ENCODE data around the gene RNF114.
"Not testable (repeated sequence)": the region's sequence is repeated elsewhere in the genome, so short reads cannot be mapped to it uniquely, and the experiment has no call there.

Gene RNF114

DNA sequence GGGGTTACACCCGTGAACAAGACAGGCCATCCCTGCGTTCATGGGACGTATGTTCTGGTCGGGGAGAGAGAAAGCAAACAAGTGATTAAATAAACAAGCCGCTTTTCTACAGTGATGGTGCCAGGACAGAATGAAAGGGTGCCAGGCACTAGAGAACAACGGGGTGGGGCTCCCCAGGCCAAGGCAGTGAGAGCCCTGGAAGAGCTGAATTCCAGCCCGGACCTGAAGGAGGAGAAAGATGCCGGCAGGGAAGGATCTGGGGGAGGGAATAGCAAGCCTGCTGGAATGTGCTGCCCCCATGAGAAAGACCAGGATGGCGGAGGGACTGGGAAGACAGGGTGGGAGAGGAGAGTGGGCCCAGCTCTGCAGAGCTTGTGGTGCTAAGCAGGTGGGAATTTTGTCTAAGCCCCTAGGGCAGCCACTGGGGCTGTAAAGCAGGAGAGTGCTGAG is 54.1 kb downstream of the RNF114 start:
- Histone ChIP-seq H3K4me3 (ENCODE audit: low read length) (no peak overlapping the region), H3K27me3 (ENCODE audit: control insufficient read depth, insufficient read depth, low read length) (no peaks in the 10 kb centered on the region), H3K4me1 (ENCODE audit: control insufficient read depth, insufficient read depth, low read length) (peaks cover 11% of the 10 kb centered on the region), H3K9ac (ENCODE audit: low read length) (no peak overlapping the region), H3K36me3 (ENCODE audit: control insufficient read depth, insufficient read depth, low read length) (no peaks in the 10 kb centered on the region), H3K27ac (ENCODE audit: low read depth, low read length) (peak overlapping the region; percentile 76)

DNA sequence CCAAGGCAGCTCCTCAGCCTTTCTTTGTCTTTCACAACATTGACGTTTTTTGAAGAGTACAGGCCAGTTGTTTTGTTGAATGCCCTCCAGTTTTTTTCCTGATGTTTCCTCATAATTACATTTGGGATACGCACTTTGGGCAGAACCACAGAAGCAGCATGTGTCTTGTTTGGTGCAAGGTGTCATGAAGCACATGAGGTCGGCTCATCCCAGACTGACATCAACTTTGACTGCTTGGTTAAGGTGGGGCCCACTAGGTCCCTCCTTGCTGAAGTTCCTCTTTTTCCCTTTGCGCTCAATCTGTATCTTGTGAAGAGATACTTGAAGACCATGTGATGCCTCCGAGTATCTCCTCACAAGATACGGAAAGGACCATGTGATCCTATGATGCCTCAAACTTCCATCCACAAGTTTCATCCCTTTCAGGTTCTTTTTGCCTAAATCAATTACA is 57.1 kb downstream of the RNF114 start:
- H3K27ac ChIP-seq (ENCODE audit: low read depth, low read length) = no peak overlapping the region

GRCh38 chr20:49995586-49995985 is 59.4 kb downstream of the RNF114 start:
- Histone ChIP-seq H3K27me3 (ENCODE audit: control insufficient read depth, insufficient read depth, low read length) (no peaks in the 10 kb centered on the region), H3K4me3 (ENCODE audit: low read length) (no peak overlapping the region), H3K27ac (ENCODE audit: low read depth, low read length) (no peak overlapping the region), H3K36me3 (ENCODE audit: control insufficient read depth, insufficient read depth, low read length) (no peaks in the 10 kb centered on the region), H3K4me1 (ENCODE audit: control insufficient read depth, insufficient read depth, low read length) (peaks cover 1% of the 10 kb centered on the region), H3K9ac (ENCODE audit: low read length) (no peak overlapping the region)

More for the DNA sequence above, 57.1 kb downstream of the RNF114 start:
- H3K9ac ChIP-seq (ENCODE audit: low read length) = no peak overlapping the region
- no peaks in the 10 kb centered on the region for H3K27me3 ChIP-seq (ENCODE audit: control insufficient read depth, insufficient read depth, low read length)
- H3K4me3 ChIP-seq (ENCODE audit: low read length) = no peak overlapping the region
- no peaks in the 10 kb centered on the region for H3K36me3 ChIP-seq (ENCODE audit: control insufficient read depth, insufficient read depth, low read length)
- H3K4me1 ChIP-seq (ENCODE audit: control insufficient read depth, insufficient read depth, low read length) = peaks cover 11% of the 10 kb centered on the region

GRCh38 chr20:49998478-49999188 is 62.4 kb downstream of the RNF114 start:
- H3K27ac ChIP-seq (ENCODE audit: low read depth, low read length); H3K9ac ChIP-seq (ENCODE audit: low read length); H3K36me3 ChIP-seq (ENCODE audit: control insufficient read depth, insufficient read depth, low read length); H3K4me1 ChIP-seq (ENCODE audit: control insufficient read depth, insufficient read depth, low read length); H3K27me3 ChIP-seq (ENCODE audit: control insufficient read depth, insufficient read depth, low read length); H3K4me3 ChIP-seq (ENCODE audit: low read length): not testable (repeated sequence)

DNA sequence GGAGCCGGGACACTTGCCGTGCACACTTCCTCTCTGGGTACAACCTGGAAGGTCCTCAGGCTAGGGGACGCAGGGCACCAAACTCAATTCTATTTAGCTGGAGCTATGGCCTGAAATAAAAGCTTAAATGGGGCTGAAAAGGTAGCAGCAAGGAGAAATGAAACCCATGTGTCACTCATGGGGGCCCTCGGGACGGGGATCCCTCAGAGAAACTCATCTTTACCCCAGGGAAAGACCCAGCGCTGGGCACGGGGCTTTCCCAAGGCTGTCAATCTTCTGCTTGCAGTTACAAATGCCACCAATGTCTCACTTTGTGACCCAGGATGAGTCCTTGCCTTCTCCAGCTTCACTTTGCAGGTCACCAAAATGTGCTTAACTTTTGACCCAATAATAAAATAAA is 63.1 kb downstream of the RNF114 start:
- Histone ChIP-seq H3K9ac (ENCODE audit: low read length) (no peak overlapping the region), H3K36me3 (ENCODE audit: control insufficient read depth, insufficient read depth, low read length) (no peaks in the 10 kb centered on the region), H3K4me1 (ENCODE audit: control insufficient read depth, insufficient read depth, low read length) (no peaks in the 10 kb centered on the region), H3K4me3 (ENCODE audit: low read length) (no peak overlapping the region), H3K27ac (ENCODE audit: low read depth, low read length) (no peak overlapping the region), H3K27me3 (ENCODE audit: control insufficient read depth, insufficient read depth, low read length) (no peaks in the 10 kb centered on the region)

DNA sequence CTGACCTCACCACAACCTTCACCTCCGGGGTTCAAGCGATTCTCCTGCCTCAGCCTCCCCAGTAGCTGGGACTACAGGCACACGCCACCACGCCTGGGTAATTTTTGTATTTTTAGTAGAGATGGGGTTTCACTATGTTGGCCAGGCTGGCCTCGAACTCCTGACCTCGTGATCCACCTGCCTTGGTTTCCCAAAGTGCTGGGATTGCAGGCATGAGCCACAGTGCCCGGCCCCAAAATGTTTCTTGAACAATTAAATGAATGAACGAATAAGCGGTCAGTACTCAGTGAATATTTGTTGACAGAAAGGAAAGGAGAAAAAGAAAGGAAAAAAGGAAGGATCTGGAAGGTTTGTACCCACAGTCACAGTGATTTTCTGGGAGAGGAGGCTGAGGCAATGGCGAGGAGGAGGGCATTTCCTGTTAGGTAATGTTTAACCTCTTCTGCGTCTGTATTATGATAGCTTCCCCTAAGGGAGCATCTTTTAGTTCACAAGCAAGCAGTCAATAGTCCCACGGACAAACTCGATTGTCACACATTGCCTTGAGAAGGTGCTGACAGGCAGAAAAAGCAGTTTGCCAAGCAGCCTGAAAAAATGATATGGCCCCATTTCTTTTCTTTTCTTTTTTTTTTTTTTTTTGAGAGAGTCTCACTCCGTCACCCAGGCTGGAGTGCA is 64.5 kb downstream of the RNF114 start:
- not testable (repeated sequence) for H3K9ac ChIP-seq (ENCODE audit: low read length); H3K27ac ChIP-seq (ENCODE audit: low read depth, low read length); H3K4me1 ChIP-seq (ENCODE audit: control insufficient read depth, insufficient read depth, low read length); H3K36me3 ChIP-seq (ENCODE audit: control insufficient read depth, insufficient read depth, low read length); H3K4me3 ChIP-seq (ENCODE audit: low read length); H3K27me3 ChIP-seq (ENCODE audit: control insufficient read depth, insufficient read depth, low read length)

DNA sequence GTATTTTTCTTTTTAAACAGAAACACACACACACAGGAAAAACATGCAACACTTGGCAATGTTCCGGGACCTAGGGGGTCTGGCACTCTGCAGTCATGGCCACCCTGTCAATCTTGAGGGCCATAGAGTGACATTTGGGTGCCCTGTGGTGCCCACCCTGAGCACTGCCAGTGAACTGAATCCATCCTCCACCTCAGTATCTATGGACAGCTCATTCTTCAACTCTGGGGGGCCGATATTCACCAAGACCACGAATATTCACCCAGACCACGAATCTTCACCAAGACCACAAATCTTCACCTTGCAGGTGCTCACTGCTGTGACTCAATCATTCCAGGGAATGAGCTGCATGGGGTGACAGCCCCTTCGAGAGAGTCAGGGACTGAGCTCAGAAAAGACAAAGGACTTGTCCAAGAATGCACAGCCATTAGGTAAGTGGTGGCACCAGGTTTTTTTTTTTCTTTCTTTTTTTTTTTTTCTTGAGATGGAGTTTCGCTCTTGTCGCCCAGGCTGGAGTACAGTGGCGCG is 65.7 kb downstream of the RNF114 start:
- Histone ChIP-seq H3K27me3 (ENCODE audit: control insufficient read depth, insufficient read depth, low read length) (no peaks in the 10 kb centered on the region), H3K9ac (ENCODE audit: low read length) (no peak overlapping the region), H3K4me1 (ENCODE audit: control insufficient read depth, insufficient read depth, low read length) (no peaks in the 10 kb centered on the region), H3K27ac (ENCODE audit: low read depth, low read length) (no peak overlapping the region), H3K36me3 (ENCODE audit: control insufficient read depth, insufficient read depth, low read length) (no peaks in the 10 kb centered on the region), H3K4me3 (ENCODE audit: low read length) (no peak overlapping the region)

DNA sequence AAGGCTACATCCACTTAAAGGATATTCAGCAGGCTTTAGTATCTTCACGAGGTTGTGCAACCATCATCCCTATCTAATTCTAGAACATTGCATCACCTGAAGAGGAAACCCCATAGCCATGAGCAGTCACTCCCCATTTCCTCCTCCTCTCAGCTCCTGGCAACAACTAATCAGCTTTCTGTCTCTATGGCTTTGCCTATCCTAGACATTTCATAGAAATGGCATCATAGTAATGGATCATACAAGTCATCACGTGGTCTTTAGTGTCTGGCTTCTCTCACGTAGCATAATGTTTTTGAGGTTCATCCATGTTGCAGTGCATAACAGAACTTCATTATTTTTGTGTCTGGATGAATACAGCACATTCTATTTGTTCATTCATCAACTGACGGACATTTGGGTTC is 67.1 kb downstream of the RNF114 start:
- H3K36me3 ChIP-seq (ENCODE audit: control insufficient read depth, insufficient read depth, low read length) = no peaks in the 10 kb centered on the region

More for the DNA sequence above, 67.1 kb downstream of the RNF114 start:
- Histone ChIP-seq H3K27me3 (ENCODE audit: control insufficient read depth, insufficient read depth, low read length) (no peaks in the 10 kb centered on the region), H3K4me1 (ENCODE audit: control insufficient read depth, insufficient read depth, low read length) (no peaks in the 10 kb centered on the region), H3K4me3 (ENCODE audit: low read length) (no peak overlapping the region), H3K27ac (ENCODE audit: low read depth, low read length) (no peak overlapping the region), H3K9ac (ENCODE audit: low read length) (no peak overlapping the region)

All from rectal smooth muscle tissue (tissue), 1 donor.